ENCODE data around the gene MAP4K1.

- TF ChIP-seq CTCF (IDR thresholded peaks at IDR 0.05) (no peak), EP300 (IDR thresholded peaks at IDR 0.05) (no peak), POLR2AphosphoS5 (IDR thresholded peaks at IDR 0.05) (no peak)
These were observed 70.3 kb downstream of the MAP4K1 start for GRCh38 chr19:38547421-38547820.

All from suprapubic skin (tissue), 4 donors.